Keratinocyte (primary cell): ENCODE data around the gene BANF2. TPM values are rescaled to one million over a fixed set of nuclear protein-coding genes. Genes with fewer than 3 reads are reported as not detected.

Experiments
- DNase-seq: peaks from one replicate; pipeline ENCODE4 v3.0.0-alpha.2; 2011; ENCODE audit warnings: low read depth, missing footprints, low spot score
- FAIRE-seq: peaks from 2 replicates; lab custom pipeline; 2011; peaks lifted over from hg19 to GRCh38; lab: Jason Lieb, UNC
- H2AFZ ChIP-seq: 2 replicates; pipeline ENCODE4 v1.6.0; 2012; ENCODE audit warnings: low read length, control low read depth, inconsistent platforms; ENCODE audit not compliant: control insufficient read depth
- H3K27ac ChIP-seq: 2 replicates; pipeline ENCODE4 v1.5.1; 2011; ENCODE audit warnings: low read length; ENCODE audit not compliant: control insufficient read depth, insufficient read depth
- H3K27me3 ChIP-seq: 3 replicates; pipeline ENCODE4 v1.6.0; 2011; ENCODE audit warnings: low read length; ENCODE audit not compliant: control insufficient read depth, insufficient read depth; ENCODE audit errors: extremely low read depth
- H3K36me3 ChIP-seq, 2 experiments: 2 replicates in 1 of 2; 3 replicates in 1 of 2; pipeline ENCODE4 v1.5.1; 2011; ENCODE audit warnings: low read length in 2 of 2, mild to moderate bottlenecking in 1 of 2; ENCODE audit not compliant: control insufficient read depth in 2 of 2, insufficient read depth in 2 of 2; ENCODE audit errors: extremely low read depth in 1 of 2
- H3K4me1 ChIP-seq: 3 replicates; pipeline ENCODE4 v1.5.1; 2011; ENCODE audit warnings: low read length; ENCODE audit not compliant: control insufficient read depth, insufficient read depth; ENCODE audit errors: extremely low read depth
- H3K4me2 ChIP-seq: 3 replicates; pipeline ENCODE4 v1.6.0; 2011; ENCODE audit warnings: low read depth, low read length; ENCODE audit not compliant: control insufficient read depth, insufficient read depth; ENCODE audit errors: extremely low read depth
- H3K4me3 ChIP-seq, 3 experiments: fragments of 200-600 bp in 1 of 3; sonication (generic) in 1 of 3; 2 replicates in 2 of 3; 3 replicates in 1 of 3; pipeline ENCODE4 v1.5.1; 2011 to 2016; ENCODE audit warnings: low read length in 3 of 3, mild to moderate bottlenecking in 3 of 3, control low read depth in 2 of 3, inconsistent platforms in 1 of 3, low read depth in 1 of 3, mixed read lengths in 1 of 3, mixed run types in 1 of 3, moderate library complexity in 1 of 3; ENCODE audit not compliant: control insufficient read depth in 2 of 3, insufficient read depth in 2 of 3; ENCODE audit errors: extremely low read depth in 1 of 3
- H3K79me2 ChIP-seq: 2 replicates; pipeline ENCODE4 v1.6.0; 2012; ENCODE audit warnings: low read length; ENCODE audit not compliant: control insufficient read depth, insufficient read depth
- H3K9ac ChIP-seq: 3 replicates; pipeline ENCODE4 v1.6.0; 2011; ENCODE audit warnings: low read length; ENCODE audit not compliant: control insufficient read depth, insufficient read depth; ENCODE audit errors: extremely low read depth
- H3K9me1 ChIP-seq: 3 replicates; pipeline ENCODE4 v1.6.0; 2011; ENCODE audit warnings: low read length; ENCODE audit not compliant: control insufficient read depth, insufficient read depth; ENCODE audit errors: extremely low read depth
- H3K9me3 ChIP-seq: 2 replicates; pipeline ENCODE4 v1.5.1; 2012; ENCODE audit warnings: low read depth, low read length; ENCODE audit not compliant: control insufficient read depth
- H4K20me1 ChIP-seq: 3 replicates; pipeline ENCODE4 v1.6.0; 2011; ENCODE audit warnings: low read length; ENCODE audit not compliant: control insufficient read depth, insufficient read depth; ENCODE audit errors: extremely low read depth
- CTCF ChIP-seq, 3 experiments: IDR thresholded peaks in 1 of 3; conservative IDR thresholded peaks in 1 of 3; optimal IDR thresholded peaks in 1 of 3; 2 replicates in 2 of 3; 3 replicates in 1 of 3; pipeline versions ENCODE3 to v1.5.1; 2011; ENCODE audit warnings: low read length in 3 of 3, mild to moderate bottlenecking in 3 of 3, moderate library complexity in 2 of 3, control low read depth in 1 of 3, inconsistent platforms in 1 of 3; ENCODE audit not compliant: insufficient read depth in 2 of 3; ENCODE audit errors: extremely low read depth in 1 of 3
- EZH2 ChIP-seq: IDR thresholded peaks from one replicate; pipeline ENCODE4 v1.6.1; 2012; ENCODE audit warnings: inconsistent platforms, mild to moderate bottlenecking, low read length, moderate library complexity
- dilution Hi-C: fragments of 300-500 bp; cut with MboI; formaldehyde crosslinking; loops from one replicate; pipeline ENCODE4 v1.7.0; 2020; ENCODE audit warnings: low sequenced_read_pairs; ENCODE audit not compliant: extremely low pct_ligation_motif_present
- polyA plus RNA-seq, 5 experiments: library from polyadenylated mRNA; depleted of rRNA in 3 of 5; stranded (reverse) in 3 of 5; stranded (forward) in 1 of 5; unstranded in 1 of 5; fragments of >200 nt; gene quantifications; 1 replicate in 1 of 5; 2 replicates in 3 of 5; 3 replicates in 1 of 5; pipeline versions ENCODE4 v1.2.1 to v1.2.3, GENCODE V29; 2011 to 2012; ENCODE audit warnings: missing spikeins in 2 of 5, low read depth in 1 of 5, low replicate concordance in 1 of 5

BANF2 gene
- polyA plus RNA-seq, 1 donor (not counting 4 experiments of a cell fraction or from before 2014, with no cell fraction given): not detected

- FAIRE-seq (no peak), DNase-seq (no peak)
- no peak overlapping the region for H3K4me2 ChIP-seq
- dilution Hi-C loops: no loop called here
- peaks cover 9% of the 10 kb centered on the region for H4K20me1 ChIP-seq
- H3K9me3 ChIP-seq: no peaks in the 10 kb centered on the region
- H2AFZ ChIP-seq: no peak overlapping the region
- no peak overlapping the region for H3K27ac ChIP-seq
- H3K27me3 ChIP-seq: no peaks in the 10 kb centered on the region
- no peak overlapping the region for H3K9ac ChIP-seq
- TF ChIP-seq CTCF (optimal IDR thresholded peaks at IDR 0.05 in 1 of 3, IDR thresholded peaks at IDR 0.05 in 1 of 3, conservative IDR thresholded peaks at IDR 0.05 in 1 of 3; ENCODE audit: extremely low read depth in 1 of 3, insufficient read depth in 2 of 3, low read length in 3 of 3): no peak
- TF ChIP-seq EZH2: no peak
- no peaks in the 10 kb centered on the region for H3K9me1 ChIP-seq
- peaks cover 80% of the 10 kb centered on the region for H3K79me2 ChIP-seq
- H3K4me1 ChIP-seq: no peaks in the 10 kb centered on the region
- H3K4me3 ChIP-seq: no peak overlapping the region
- H3K36me3 ChIP-seq: peaks cover 16 to 19% of the 10 kb centered on the region in 2 experiments
These were observed 37.3 kb upstream of the BANF2 start for GRCh38 chr20:17662333-17663039.

GRCh38 chr20:17663040-17663399 lies 36.7 kb upstream of the BANF2 start:
- Histone ChIP-seq H3K27ac (no peak overlapping the region), H3K9me1 (no peaks in the 10 kb centered on the region), H3K9ac (no peak overlapping the region), H4K20me1 (peaks cover 8% of the 10 kb centered on the region), H2AFZ (no peak overlapping the region), H3K4me1 (no peaks in the 10 kb centered on the region), H3K4me3 (no peak overlapping the region), H3K36me3 (peaks cover 16 to 18% of the 10 kb centered on the region in 2 experiments), H3K79me2 (peaks cover 77% of the 10 kb centered on the region), H3K4me2 (no peak overlapping the region), H3K27me3 (no peaks in the 10 kb centered on the region), H3K9me3 (no peaks in the 10 kb centered on the region)
- TF ChIP-seq EZH2 (no peak), CTCF (optimal IDR thresholded peaks at IDR 0.05 in 1 of 3, IDR thresholded peaks at IDR 0.05 in 1 of 3, conservative IDR thresholded peaks at IDR 0.05 in 1 of 3; ENCODE audit: extremely low read depth in 1 of 3, insufficient read depth in 2 of 3, low read length in 3 of 3) (no peak)
- DNase-seq (no peak), FAIRE-seq (no peak)
- dilution Hi-C loops: no loop called here
